HepG2 (cell line): ENCODE results near the gene HEPACAM. TPM values are rescaled to one million over a fixed set of nuclear protein-coding genes. Genes with fewer than 3 reads are reported as not detected.

ENCODE experiments used
- ELF4 ChIP-seq: sonication (generic); formaldehyde crosslinking; IDR thresholded peaks from 2 replicates; pipeline ENCODE4 v1.5.0; 2020; ENCODE audit warnings: missing genetic modification reagents, mild to moderate bottlenecking, moderate library complexity, borderline replicate concordance
- FIP1L1 ChIP-seq: fragments of 200-400 bp; formaldehyde crosslinking; IDR thresholded peaks from 2 replicates; pipeline ENCODE4 v1.6.1; 2018; ENCODE audit warnings: low read depth, mild to moderate bottlenecking, low read length, moderate library complexity, borderline replicate concordance; ENCODE audit not compliant: insufficient read depth
- FOXA3 ChIP-seq: IDR thresholded peaks from 2 replicates; pipeline ENCODE4 v1.6.1; 2016; ENCODE audit warnings: missing genetic modification reagents, missing compliant biosample characterization
- HMG20B ChIP-seq: conservative IDR thresholded peaks from 2 replicates; pipeline ENCODE4 v1.6.1; 2016; ENCODE audit warnings: missing genetic modification reagents, missing compliant biosample characterization
- KAT8 ChIP-seq: IDR thresholded peaks from 2 replicates; pipeline ENCODE4 v1.6.1; 2016; ENCODE audit warnings: missing genetic modification reagents, missing compliant biosample characterization
- NFE2L2 ChIP-seq: fragments of 150-350 bp; IDR thresholded peaks from 2 replicates; pipeline ENCODE4 v1.6.1; 2014; ENCODE audit warnings: low read length
- PHF20 ChIP-seq: sonication (generic); formaldehyde crosslinking; IDR thresholded peaks from 2 replicates; pipeline ENCODE4 v1.5.0; 2020; ENCODE audit warnings: mild to moderate bottlenecking, missing genetic modification reagents
- RNF219 ChIP-seq: sonication (generic); formaldehyde crosslinking; IDR thresholded peaks from 2 replicates; pipeline ENCODE4 v1.5.0; 2020; ENCODE audit warnings: mild to moderate bottlenecking, missing genetic modification reagents
- SNAPC4 ChIP-seq: sonication (generic); formaldehyde crosslinking; IDR thresholded peaks from 2 replicates; pipeline ENCODE4 v1.4.0; 2020; ENCODE audit warnings: mild to moderate bottlenecking, missing genetic modification reagents
- TBL1XR1 ChIP-seq: fragments of 150-350 bp; IDR thresholded peaks from 2 replicates; pipeline ENCODE4 v1.6.1; 2014; ENCODE audit warnings: borderline replicate concordance, low read length; ENCODE audit not compliant: partially characterized antibody
- ZFYVE20 ChIP-seq: sonication (generic); formaldehyde crosslinking; IDR thresholded peaks from 2 replicates; pipeline ENCODE4 v1.8.0; 2023; ENCODE audit warnings: low read depth, mild to moderate bottlenecking, moderate library complexity, missing genetic modification reagents, borderline replicate concordance
- ZMYM2 ChIP-seq: sonication (generic); formaldehyde crosslinking; IDR thresholded peaks from 2 replicates; pipeline ENCODE4 v1.8.0; 2022; ENCODE audit warnings: mild to moderate bottlenecking, missing genetic modification reagents
- ZNF430 ChIP-seq: sonication (generic); formaldehyde crosslinking; IDR thresholded peaks from 2 replicates; pipeline ENCODE4 v1.9.0; 2021; ENCODE audit warnings: mild to moderate bottlenecking, missing genetic modification reagents
- ZNF530 ChIP-seq: sonication (generic); formaldehyde crosslinking; IDR thresholded peaks from 2 replicates; pipeline ENCODE4 v1.5.0; 2020; ENCODE audit warnings: low read depth, mild to moderate bottlenecking, missing genetic modification reagents
- ZNF781 ChIP-seq: sonication (generic); formaldehyde crosslinking; IDR thresholded peaks from 2 replicates; pipeline ENCODE4 v1.5.1; 2020; ENCODE audit warnings: borderline replicate concordance, mild to moderate bottlenecking, missing genetic modification reagents; ENCODE audit errors: not compliant biosample characterization
- ZNF879 ChIP-seq: sonication (generic); formaldehyde crosslinking; IDR thresholded peaks from 2 replicates; pipeline ENCODE4 v1.8.1; 2023; ENCODE audit warnings: missing genetic modification reagents
- ZSCAN29 ChIP-seq: sonication (generic); formaldehyde crosslinking; conservative IDR thresholded peaks from 2 replicates; pipeline ENCODE4 v1.4.0; 2020; ENCODE audit warnings: mild to moderate bottlenecking, missing genetic modification reagents
- polyA plus RNA-seq, 8 experiments: library from polyadenylated mRNA; depleted of rRNA in 3 of 8; stranded (reverse) in 7 of 8; unstranded in 1 of 8; fragments of >200 nt; fragmentation: Illumina TruSeq in 4 of 8; extraction: Trizol in 4 of 8; gene quantifications; 2 replicates each; pipeline versions ENCODE4 v1.2.1 to v1.2.3, GENCODE V29; 2011 to 2016; ENCODE audit warnings: low read depth in 4 of 8, missing spikeins in 1 of 8, mixed read lengths in 1 of 8; ENCODE audit not compliant: insufficient read depth in 1 of 8
- total RNA-seq, 5 experiments: library from RNA; depleted of rRNA; stranded (reverse); fragments of >200 nt; fragmentation: Illumina TruSeq; extraction: Trizol; gene quantifications; 2 replicates each; pipeline ENCODE4 v1.2.3, GENCODE V29; 2016; ENCODE audit warnings: low read depth in 1 of 5
- TF ChIP-seq, protein P1 (sequence below): sonication (generic); formaldehyde crosslinking; IDR thresholded peaks from 2 replicates; pipeline ENCODE4 v1.4.0; 2020; ENCODE audit warnings: mild to moderate bottlenecking, missing genetic modification reagents
- TF ChIP-seq, protein P2 (sequence below): IDR thresholded peaks from 2 replicates; pipeline ENCODE4 v1.6.1; 2012; ENCODE audit warnings: inconsistent platforms

Gene HEPACAM
- total and polyA plus RNA-seq, 2 of the 13 experiments (the other 11 are each of a cell fraction or from before 2014, with no cell fraction given), result 66.9 to 121 TPM

GRCh38 chr11:124882339-124883071 is 53.3 kb downstream of the HEPACAM start (continued):
- TF ChIP-seq, protein P1, sequence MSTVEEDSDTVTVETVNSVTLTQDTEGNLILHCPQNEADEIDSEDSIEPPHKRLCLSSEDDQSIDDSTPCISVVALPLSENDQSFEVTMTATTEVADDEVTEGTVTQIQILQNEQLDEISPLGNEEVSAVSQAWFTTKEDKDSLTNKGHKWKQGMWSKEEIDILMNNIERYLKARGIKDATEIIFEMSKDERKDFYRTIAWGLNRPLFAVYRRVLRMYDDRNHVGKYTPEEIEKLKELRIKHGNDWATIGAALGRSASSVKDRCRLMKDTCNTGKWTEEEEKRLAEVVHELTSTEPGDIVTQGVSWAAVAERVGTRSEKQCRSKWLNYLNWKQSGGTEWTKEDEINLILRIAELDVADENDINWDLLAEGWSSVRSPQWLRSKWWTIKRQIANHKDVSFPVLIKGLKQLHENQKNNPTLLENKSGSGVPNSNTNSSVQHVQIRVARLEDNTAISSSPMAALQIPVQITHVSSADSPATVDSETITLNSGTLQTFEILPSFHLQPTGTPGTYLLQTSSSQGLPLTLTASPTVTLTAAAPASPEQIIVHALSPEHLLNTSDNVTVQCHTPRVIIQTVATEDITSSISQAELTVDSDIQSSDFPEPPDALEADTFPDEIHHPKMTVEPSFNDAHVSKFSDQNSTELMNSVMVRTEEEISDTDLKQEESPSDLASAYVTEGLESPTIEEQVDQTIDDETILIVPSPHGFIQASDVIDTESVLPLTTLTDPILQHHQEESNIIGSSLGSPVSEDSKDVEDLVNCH, result no peak
- no peak for TF ChIP-seq SNAPC4 (CRISPR knock-in tag)
- TF ChIP-seq RNF219 (CRISPR knock-in tag), result no peak
- TF ChIP-seq ZSCAN29, result peak; percentile 77; the same call in 1 of the 2 replicates
- no peak for TF ChIP-seq ZFYVE20 (CRISPR knock-in tag)
- TF ChIP-seq, protein P2, sequence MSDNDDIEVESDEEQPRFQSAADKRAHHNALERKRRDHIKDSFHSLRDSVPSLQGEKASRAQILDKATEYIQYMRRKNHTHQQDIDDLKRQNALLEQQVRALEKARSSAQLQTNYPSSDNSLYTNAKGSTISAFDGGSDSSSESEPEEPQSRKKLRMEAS, result peak; percentile 62
- TF ChIP-seq ZNF430 (CRISPR knock-in tag), result no peak; the same call in 1 of the 2 replicates
- no peak for TF ChIP-seq ZNF530 (CRISPR knock-in tag)
- TF ChIP-seq HMG20B (CRISPR knock-in tag), result peak; percentile 92
- TF ChIP-seq FIP1L1, result no peak
- no peak for TF ChIP-seq ZNF781 (CRISPR knock-in tag)
- TF ChIP-seq FOXA3 (CRISPR knock-in tag), result peak; percentile 83
- TF ChIP-seq KAT8 (CRISPR knock-in tag), result peak; percentile 53; the same call in 1 of the 2 replicates
- TF ChIP-seq ELF4 (CRISPR knock-in tag), result no peak
- no peak for TF ChIP-seq ZMYM2 (CRISPR knock-in tag)
- TF ChIP-seq TBL1XR1, result no peak
- TF ChIP-seq ZNF879 (CRISPR knock-in tag), result no peak
- TF ChIP-seq PHF20, result no peak; the same call in 1 of the 2 replicates
- no peak for TF ChIP-seq NFE2L2
